HG03045 (cell line): ENCODE results near the gene SLC1A5.

ENCODE experiments used
- ATAC-seq: cut with Tn5 transposase; IDR thresholded peaks from one replicate; pipeline ENCODE4 v1.9.1; 2021; ENCODE audit warnings: mild to moderate bottlenecking, moderate library complexity; ENCODE audit not compliant: unreplicated experiment

The SLC1A5 gene

GRCh38 chr19:46745030-46745429 is 43.4 kb downstream of the SLC1A5 start:
- ATAC-seq = no peak

DNA sequence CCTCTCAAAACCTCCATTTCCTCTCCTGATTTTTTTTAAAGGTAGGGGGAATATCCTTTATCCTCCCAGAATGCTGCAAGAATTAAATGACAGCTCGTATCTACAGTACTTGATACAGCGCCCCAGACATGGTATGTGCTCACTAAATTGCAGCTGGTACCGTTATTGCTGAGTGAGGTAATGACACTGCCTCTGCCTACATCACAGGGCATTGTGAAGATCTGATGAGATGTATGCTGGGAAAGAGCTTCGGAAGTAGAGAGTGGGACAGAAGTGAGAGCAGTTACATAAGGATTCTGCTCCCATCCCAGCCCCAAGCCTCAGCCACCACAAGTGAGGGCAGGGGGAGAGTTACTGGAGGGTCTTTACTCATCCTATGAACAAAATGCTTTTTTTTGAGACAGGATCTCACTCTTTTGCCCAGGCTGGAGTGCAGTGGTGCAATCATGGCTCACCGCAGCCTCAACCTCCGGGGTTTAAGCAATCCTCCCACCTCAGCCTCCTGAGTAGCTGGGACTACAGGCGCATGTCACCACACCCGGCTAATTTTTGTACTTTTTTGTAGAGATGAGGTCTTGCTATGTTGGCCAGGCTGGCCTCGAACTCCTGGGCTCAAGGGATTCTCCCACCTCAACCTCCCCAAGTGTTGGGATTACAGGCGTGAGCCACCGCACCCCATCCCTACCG is 44.2 kb downstream of the SLC1A5 start:
- ATAC-seq = no peak

DNA sequence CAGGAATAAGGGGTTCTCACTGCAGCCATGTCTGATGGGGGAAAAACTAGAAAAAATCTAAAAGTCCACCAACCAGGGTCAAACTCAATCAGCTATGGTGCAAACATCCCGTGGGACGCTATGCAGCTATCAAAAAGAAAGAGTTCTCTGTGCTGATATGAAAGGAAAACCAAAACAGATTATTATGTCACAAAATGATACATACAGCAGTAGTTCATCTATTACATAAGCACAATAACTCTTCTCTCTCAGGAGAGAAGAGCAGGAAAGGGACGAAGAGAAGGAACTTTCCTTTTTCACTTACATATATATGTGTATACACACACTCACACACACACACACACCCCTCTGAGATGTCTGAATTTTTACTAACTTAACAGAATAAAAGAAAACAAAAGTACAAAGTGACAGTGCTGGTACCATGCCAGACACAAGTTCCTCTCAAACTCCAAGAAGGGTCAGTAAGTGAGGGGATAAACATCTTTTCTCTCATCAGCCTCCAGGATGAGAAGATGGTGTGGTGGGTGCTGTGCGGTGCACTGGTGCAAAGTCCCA is 45.4 kb downstream of the SLC1A5 start:
- ATAC-seq = no peak

DNA sequence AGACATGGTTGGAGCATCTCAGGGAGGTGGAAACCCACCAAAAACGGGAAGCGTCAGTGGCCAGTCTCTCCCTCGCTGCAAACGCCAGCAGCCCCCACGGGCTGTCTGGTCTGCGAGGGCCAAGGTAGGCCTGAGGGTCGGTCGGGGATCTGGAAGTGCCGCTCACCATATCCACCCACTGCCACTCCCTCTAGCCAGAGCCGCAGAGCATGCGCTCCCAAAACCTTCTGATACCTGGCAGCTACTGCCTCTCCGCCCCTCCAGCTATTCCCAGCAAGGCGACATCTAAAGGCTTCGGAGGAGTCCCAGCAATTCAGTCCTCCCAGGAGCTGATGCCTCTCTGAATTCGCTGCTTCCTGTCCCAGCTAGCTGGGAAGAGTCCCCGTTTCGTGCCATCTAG is 46.9 kb downstream of the SLC1A5 start:
- no peak for ATAC-seq

GRCh38 chr19:46739290-46739771 is 49.1 kb downstream of the SLC1A5 start:
- no peak for ATAC-seq

- ATAC-seq = no peak
Observed at GRCh38 chr19:46737761-46738171, 50.6 kb downstream of the SLC1A5 start.

DNA sequence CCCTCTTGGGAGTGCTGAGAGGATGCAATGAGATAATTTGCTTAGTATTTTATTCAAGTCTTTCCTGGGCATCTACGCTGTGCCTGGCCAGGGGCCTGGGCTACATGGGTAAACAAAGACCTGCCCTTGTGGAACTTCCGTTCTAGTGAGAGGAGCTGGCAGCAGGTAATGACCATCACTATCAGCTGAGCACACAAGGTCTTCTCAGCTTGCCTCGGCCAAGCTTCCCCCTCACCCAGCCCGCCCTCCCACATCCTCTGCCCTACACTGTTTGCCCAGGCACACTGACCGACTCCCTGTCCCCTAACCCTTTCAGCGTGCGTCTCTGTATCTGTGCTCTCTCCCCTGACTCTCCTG is 51.1 kb downstream of the SLC1A5 start:
- ATAC-seq = no peak

DNA sequence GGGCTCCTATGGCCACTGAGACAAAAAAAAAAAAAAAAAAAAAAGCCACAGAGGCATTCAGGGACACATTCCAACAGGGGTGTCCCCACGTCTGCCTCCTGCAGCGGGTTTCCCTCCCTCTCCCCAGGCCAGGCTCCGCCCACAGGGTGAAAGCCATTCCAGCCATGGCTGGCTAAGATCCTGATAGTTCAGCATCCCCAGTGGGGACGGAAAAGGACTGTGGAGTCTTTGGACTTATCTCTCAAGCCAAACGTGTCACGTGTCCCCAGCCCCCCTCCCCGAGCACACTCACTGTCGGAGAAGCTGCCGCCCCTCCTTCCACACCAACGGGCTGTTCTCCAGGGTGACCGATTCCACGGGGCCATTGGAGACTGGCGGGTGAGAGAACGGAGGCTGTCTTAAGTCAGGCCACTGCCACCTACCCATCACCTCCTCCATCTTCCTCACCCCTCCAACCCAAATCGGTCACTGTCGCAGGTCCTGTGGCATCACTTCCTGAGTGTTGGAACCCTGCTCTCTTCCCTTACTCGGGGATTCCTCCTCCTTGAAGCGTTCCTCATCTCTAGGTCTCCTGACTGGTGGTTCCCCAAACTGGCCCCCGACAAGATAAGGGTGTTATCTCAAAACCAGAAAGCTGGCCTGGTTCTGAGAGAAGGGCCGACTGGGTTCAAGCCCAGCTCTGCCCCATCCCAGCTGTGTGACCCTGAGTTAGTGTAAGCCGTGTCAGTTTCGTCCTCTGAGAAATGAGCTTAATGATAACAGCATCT is 51.7 kb downstream of the SLC1A5 start:
- no peak for ATAC-seq

GRCh38 chr19:46733690-46734292 is 54.6 kb downstream of the SLC1A5 start:
- ATAC-seq = no peak

- no peak for ATAC-seq
Observed at GRCh38 chr19:46732966-46733689, 55.3 kb downstream of the SLC1A5 start.

DNA sequence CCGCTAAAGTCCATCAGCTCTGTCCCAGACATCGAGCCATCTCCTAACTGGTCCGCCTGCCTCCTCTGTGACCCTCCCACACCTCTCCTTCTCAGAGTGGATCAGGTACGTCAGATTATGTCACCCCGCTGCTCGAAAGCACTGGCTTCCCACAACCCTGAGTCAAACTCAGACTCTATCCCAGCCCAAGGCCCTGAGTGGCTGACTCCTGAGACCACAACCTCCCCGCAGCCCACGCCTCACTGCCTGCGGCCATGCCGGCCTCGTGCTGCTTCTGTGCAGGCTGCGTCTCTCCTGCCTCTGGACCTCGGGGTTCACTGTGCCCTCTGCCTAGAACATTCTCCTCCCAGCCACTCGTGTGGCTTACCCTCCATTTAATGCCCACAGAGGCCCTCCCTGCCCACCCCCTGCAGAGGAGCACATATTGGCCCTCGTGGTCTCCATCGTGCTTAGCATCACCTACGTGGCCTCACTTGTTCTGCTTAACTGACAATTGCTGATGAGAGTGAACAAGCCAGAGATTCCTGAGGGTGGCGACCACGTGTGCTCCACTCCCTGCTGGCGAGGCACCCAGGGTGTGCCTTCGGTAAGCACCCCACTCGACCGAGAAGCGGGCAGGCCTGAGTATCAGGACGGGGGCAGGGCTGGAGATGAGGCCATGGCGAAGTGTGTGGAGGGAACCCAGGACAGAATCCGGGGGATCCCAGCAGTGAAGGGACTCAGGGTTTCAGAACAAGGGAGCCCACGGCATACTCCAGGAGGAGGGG is 56.0 kb downstream of the SLC1A5 start:
- no peak for ATAC-seq

DNA sequence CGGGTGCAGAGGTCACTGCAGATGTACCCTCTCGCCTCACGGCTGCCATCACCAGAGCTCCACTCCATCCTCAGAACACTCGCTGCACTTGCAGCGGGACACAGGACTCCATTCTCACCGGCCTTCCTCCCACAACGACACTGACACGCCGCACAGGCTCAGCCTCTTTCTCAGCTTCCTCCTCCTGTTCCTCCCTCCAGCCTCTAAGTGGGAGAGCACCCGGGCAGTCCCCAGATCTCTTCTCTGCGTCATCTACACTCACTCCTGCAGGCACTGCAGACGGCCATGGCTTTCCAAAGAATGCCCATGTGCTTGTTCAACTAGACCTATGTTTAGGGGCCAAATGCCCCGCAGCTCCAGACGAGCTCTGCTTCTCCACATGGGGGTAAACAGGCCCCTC is 56.8 kb downstream of the SLC1A5 start:
- ATAC-seq = no peak

DNA sequence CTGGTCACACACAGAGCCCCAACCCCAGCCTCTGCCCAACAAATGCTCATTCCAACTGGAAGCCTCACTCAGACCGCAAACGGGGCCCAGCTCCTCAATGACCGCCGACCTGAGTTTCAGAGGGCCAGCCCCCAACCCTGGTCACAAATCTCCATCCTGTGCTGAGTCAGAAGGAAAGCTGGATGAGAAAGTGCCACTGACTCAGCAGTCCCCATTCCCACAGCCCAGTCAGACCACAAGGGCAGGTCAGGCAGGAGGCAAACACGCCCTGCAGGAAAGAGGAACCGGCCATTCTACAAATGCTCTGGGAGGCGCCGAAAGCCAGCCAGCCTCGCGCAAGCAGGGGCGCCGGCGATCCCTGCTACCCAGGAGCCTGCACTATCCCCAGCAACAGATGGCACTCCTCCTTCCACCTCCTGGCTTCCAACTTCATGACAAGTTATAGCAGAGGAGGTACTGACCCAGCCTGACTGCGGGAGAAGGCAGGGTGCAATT is 57.3 kb downstream of the SLC1A5 start:
- ATAC-seq = no peak

- ATAC-seq = no peak
Observed at GRCh38 chr19:46730595-46730994, 57.8 kb downstream of the SLC1A5 start.

- no peak for ATAC-seq
Observed at GRCh38 chr19:46730187-46730586, 58.2 kb downstream of the SLC1A5 start.

- ATAC-seq = no peak
Observed at GRCh38 chr19:46729696-46730095, 58.7 kb downstream of the SLC1A5 start.

- ATAC-seq = no peak
Observed at GRCh38 chr19:46728693-46729339, 59.6 kb downstream of the SLC1A5 start.

DNA sequence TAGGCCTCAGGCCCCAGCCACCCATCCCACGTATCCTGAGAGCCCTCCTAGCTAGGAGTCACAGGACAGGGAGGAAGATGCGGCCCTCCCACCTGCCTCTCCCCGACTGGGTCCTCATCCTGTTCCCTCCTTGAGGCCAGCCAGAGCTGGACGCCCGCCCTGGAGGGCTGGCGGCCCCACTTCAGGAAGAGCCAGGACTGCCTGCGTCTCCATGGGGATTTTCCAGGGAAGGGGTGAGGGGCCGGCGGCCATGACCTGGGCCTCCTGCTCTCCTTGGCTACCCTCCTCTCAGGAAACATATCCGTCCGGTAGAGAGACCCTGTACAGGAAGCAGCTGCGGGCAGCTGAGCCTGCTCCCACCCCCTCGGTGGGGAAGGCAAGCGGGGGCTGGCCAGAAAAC is 60.2 kb downstream of the SLC1A5 start:
- ATAC-seq = no peak

DNA sequence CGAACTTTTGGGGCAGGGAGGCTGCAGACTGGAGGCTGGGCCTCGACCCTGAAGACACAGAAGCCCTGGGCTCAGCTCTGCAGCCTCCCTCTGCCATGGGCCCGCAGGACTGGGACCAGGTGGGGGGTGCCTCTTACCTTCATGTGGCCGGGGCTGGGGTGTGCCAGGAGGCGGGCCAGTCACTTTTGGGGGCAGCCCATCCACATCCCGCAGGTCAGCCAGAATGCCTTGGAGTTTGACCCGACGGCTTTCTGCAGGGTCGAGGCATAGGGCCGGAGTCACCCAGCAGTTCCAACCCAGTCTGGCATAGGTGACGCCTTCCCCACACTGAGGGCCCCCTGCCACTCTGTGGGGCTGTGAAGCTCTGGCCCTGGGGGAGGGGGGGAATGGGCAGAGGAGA is 60.6 kb downstream of the SLC1A5 start:
- no peak for ATAC-seq
